Activated CD8-positive, alpha-beta memory T cell treated with anti-CD3 and anti-CD28 coated beads, Interleukin-2, amount 50 U/mL, for 48 hours (primary cell): ENCODE results near the gene CYP2U1.
"Not testable (repeated sequence)": the region's sequence is repeated elsewhere in the genome, so short reads cannot be mapped to it uniquely, and the experiment has no call there.

Experiments used
- DNase-seq: peaks from one replicate; pipeline ENCODE4 v3.0.0-alpha.2; 2020

Gene CYP2U1

GRCh38 chr4:107930821-107931774, at the start of gene CYP2U1:
Gene CYP2U1 (plus strand): TSS chr4:107931549. CDS start chr4:107931644, 95 bp downstream.
- peak; percentile 85 for DNase-seq

DNA sequence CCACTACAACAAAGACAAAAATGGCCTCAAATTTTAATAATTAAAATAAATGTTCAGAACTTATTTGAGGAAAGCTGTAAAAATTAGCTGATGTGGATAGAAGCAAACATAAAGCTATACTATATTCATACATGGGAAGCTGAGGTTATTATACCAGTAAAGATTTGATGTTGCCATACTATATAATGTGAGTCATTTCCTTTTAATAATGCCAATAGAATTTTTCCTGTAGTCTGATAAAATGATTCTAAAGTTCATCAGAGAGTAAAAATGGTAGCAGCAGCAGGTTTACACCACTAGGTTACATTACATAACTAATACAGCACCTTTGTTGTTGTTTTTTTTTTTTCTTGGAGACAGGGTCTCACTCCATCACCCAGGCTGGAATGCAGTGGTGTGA, 45.5 kb upstream of the CYP2U1 start:
- no peak for DNase-seq

- DNase-seq, result no peak
Measured at GRCh38 chr4:107888237-107888636, 43.1 kb upstream of the CYP2U1 start.

- DNase-seq, result no peak
Measured at GRCh38 chr4:107890779-107891178, 40.6 kb upstream of the CYP2U1 start.

GRCh38 chr4:107891299-107891698, 40.0 kb upstream of the CYP2U1 start:
- DNase-seq, result no peak

DNA sequence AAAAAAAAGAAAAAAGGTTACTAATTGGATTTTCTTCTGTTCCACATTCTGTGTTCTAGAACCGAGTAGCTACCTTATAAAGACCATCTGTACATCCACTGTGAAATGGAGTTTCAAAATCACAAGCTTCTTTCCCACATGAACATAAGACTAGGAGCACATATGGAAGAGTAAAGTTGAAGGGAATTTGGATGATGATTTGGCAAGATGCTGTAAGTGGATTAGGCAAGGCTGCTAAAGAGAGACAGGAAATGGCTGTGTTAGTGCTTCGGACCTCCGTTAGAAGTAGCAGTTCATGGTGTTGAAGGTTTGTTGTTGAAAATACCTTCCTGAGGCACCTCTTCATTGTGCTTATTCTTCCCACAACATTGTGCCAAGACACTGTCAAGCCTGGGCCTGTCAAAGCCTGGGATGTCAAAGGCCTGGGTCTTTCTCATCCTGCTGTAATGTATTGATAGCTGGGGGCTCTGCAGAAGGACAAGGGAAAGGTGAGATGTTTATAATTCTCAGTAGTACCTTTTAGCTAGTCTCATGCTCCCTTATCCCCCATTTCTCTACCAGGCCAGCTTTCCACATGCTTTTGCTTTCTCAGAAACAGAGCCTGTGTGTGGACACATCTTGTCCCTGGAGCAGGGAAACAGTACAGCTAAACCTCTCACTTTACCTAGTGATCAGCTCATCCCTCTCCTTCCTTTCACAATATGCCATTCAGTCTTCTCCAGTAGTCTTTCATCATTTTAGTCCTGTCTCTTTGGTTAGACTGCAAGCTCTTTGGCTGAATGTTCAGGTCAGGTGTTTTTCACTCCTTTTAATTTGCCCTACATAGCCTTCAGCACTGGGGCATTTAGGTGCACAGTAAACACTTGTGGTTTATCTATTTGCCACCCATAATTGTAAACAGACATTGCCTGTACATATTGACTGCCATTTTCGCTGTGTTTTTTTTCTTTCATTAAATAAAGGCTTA, 37.9 kb upstream of the CYP2U1 start:
- DNase-seq, result no peak

DNA sequence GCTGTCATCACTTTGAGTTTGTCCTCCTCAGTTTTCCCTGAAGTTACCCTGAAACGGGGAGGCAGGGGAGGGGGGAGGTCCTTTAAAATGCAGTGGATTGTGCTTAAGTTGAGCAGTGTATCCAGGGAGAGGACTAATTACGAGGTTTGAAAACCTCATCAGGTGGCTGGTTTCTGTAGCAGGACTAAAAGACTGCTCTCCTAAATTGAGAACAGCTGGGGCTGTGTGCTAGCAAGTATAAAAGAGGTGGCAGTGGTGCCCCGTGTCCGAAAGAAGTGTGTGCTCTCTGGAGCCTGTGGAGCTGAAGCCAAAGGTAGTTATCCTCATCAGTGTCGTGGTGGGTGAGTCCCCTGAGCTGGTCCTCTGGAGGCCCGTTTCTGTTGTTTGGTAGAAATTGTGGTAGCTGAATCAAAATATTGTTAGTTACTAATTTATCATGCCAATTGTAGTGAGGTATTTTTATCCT, 37.2 kb upstream of the CYP2U1 start:
- DNase-seq, result no peak

GRCh38 chr4:107896158-107896645, 35.1 kb upstream of the CYP2U1 start:
- no peak for DNase-seq

DNA sequence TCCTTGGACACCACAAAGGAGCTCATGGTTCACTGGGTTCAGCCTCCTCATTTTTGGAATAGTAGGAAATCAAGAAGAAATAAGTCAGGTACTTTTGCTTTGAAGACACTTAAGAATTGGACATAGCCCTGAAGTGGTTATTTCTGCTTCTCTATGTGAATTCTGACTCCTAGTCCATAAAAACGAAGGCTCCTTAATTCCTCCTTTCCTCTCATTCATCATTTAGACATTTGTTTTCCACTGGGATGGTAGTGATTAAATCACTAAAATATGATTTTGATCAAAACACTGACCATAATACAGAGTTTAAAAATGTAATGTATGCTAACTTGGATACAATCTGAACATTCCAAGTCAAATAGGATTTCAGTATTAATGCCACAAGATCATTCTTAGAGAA, 34.7 kb upstream of the CYP2U1 start:
- no peak for DNase-seq

DNA sequence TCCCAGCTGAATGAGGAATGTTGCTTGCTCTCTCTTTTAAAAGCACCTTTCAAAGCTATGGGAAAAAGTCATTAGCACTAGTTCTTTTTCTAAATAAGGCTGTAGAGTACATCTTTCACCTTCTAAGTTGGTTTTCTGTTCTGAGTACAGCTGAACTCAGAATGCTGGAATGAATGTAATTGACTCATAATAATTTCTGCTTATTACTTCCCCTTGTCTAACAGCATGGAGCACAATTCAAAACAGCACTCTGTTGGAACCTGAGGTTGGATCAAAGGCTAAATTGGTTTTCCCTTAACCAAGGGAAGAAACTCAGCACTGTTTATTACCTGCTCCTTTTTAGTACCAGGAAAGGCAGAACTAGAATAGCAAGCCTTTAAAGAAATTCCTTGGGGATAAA, 33.5 kb upstream of the CYP2U1 start:
- no peak for DNase-seq

- no peak for DNase-seq
Measured at GRCh38 chr4:107900067-107900466, 31.3 kb upstream of the CYP2U1 start.

- no peak for DNase-seq
Measured at GRCh38 chr4:107900508-107900907, 30.8 kb upstream of the CYP2U1 start.

DNA sequence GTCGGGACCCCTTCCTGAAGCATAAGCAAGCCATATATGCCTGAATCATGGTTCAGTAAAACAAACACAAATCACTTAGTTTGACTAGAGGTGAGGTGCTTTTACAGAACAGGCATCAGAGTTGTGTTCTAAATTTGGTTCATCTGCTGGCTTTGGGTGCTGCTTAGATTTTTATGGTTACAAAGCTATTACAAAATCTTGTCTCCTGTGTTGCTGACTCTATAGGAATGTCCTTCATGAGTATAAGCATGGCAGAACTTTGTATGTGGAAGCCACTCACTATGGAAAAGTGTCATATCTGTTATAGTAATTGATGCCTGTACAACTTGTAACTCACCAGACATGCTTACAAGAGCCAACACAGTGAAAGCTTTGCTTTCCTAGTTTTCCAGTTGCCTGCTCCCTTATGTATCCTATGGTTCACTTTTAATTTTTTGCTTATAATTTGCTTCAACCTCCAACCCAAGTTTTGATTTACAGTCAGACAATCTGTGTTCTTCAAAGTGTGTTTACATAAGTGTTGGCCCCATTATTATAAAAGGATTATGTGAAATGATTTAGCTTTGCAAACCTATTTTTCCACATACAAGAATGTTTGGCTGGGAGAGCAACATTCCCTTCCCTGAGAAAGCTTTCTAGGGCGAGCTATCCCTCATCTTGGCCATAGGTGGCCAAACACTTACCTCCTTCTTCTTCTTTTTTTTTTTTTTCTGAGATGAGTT, 30.0 kb upstream of the CYP2U1 start:
- no peak for DNase-seq

DNA sequence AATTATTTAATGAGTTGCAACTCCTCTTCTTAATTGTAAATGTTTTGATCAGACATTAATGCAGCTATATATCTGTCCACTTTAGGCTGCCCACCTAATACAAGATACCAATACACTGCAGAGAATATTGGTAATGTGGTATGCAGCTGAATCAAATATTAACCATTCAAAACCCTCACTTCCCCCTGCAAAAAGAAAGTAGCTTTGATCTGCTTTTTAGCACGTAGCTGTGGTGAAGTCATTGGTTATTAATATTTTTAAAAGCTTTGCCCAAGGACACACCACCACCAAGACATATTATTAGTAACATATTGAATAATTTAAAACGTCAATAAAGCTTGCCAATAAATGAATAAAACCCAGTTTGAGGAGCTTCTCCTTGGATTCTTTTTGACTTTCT, 28.6 kb upstream of the CYP2U1 start:
- no peak for DNase-seq

- DNase-seq, result not testable (repeated sequence)
Measured at GRCh38 chr4:107905082-107905481, 26.3 kb upstream of the CYP2U1 start.

DNA sequence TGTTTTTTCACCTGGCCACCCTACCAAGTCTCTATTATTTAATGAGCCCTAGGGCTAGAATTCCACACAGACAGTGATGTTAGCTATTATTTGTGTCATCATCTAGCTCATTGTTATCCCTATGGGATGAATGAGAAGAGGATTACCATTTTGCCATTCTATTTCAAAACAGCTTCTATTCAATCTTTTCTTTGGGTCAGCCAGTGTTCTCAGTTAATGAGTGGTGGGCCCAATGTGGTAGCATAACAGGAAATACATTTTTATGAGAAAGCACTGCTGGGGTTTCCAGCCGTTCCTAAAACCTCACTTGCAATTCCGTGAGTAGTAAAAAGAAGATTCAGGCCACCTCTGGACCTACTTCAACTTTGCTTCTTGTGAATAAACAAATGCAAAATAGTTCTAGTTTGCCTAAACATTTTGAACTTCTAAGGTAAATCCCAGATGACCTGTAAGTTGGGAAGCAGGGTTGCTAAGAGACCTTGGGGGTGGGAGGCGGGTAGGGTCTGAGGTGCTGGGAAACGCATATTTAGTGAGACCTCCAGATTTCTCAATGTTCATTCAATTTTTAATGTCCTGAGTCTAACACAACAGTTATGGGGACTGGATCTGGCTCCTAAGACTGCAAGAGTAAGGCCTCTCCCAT, 24.8 kb upstream of the CYP2U1 start:
- DNase-seq, result no peak

DNA sequence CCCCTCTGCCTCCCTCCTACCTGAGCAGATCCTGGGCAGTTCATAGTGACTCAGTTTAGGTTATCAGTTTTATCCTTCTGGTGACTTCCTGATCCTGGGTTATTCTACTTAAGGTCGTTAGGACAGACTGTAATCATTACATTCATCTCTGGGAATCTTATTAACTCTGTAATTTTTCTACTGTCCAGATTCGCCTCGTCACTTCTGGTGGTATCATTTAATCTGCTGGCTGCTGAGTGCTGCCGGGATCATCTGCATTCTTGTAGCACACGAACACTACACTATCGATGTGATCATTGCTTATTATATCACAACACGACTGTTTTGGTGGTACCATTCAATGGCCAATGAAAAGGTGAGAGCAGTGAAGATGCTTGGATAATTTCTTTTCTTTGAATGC, 23.0 kb upstream of the CYP2U1 start:
- no peak for DNase-seq

- DNase-seq, result no peak
Measured at GRCh38 chr4:107913283-107913899, 18.0 kb upstream of the CYP2U1 start.

- DNase-seq, result no peak
Measured at GRCh38 chr4:107915220-107915619, 16.1 kb upstream of the CYP2U1 start.

GRCh38 chr4:107916623-107917022, 14.7 kb upstream of the CYP2U1 start:
- DNase-seq, result no peak

GRCh38 chr4:107917500-107917899, 13.8 kb upstream of the CYP2U1 start:
- DNase-seq, result no peak
